GM12872 (cell line): Measurements from ENCODE around the gene TP73.

ENCODE experiments used
- TF ChIP-seq, protein P1 (sequence below): IDR thresholded peaks from 3 replicates; pipeline ENCODE4 v1.5.1; 2011; ENCODE audit warnings: low read depth, mild to moderate bottlenecking, low read length, moderate library complexity; ENCODE audit not compliant: insufficient read depth

TP73 gene

DNA sequence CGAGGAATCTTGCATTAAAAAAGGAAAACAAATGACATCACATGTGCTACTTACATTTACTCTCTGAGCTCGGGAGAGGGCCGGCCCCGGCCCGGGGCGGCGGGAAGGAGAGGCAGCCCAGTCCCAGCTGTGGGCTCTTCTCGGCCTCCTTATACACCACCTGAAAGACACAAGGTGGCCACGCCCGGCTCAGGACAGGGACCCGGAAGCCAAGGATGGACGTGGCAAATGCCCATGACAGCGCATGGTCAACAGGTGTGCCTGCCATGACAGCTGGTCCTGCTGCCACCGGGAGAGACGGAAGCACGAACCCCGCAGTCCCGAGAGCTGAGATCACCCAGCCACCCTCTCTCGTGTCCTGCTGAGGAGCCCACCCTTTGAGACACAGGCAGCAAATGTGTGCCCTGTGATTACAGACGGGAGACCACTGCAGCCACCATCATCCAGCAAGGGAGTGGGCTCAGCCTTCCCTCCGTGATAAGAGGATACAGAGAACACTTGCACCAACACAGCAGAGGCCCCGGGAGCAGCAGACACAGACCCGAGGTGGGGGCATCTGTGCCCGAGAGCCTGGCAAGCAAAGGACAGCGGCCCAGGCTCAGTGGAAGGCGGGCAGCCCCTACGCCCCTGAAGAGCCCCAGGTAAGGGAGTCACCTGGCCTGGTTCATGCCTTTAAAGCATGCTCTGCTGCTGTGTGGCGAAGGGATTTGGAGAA lies 18.8 kb upstream of the TP73 start:
- TF ChIP-seq, protein P1, sequence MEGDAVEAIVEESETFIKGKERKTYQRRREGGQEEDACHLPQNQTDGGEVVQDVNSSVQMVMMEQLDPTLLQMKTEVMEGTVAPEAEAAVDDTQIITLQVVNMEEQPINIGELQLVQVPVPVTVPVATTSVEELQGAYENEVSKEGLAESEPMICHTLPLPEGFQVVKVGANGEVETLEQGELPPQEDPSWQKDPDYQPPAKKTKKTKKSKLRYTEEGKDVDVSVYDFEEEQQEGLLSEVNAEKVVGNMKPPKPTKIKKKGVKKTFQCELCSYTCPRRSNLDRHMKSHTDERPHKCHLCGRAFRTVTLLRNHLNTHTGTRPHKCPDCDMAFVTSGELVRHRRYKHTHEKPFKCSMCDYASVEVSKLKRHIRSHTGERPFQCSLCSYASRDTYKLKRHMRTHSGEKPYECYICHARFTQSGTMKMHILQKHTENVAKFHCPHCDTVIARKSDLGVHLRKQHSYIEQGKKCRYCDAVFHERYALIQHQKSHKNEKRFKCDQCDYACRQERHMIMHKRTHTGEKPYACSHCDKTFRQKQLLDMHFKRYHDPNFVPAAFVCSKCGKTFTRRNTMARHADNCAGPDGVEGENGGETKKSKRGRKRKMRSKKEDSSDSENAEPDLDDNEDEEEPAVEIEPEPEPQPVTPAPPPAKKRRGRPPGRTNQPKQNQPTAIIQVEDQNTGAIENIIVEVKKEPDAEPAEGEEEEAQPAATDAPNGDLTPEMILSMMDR: no peak

GRCh38 chr1:3634059-3634800 lies 18.1 kb upstream of the TP73 start:
- TF ChIP-seq, protein P1: no peak

DNA sequence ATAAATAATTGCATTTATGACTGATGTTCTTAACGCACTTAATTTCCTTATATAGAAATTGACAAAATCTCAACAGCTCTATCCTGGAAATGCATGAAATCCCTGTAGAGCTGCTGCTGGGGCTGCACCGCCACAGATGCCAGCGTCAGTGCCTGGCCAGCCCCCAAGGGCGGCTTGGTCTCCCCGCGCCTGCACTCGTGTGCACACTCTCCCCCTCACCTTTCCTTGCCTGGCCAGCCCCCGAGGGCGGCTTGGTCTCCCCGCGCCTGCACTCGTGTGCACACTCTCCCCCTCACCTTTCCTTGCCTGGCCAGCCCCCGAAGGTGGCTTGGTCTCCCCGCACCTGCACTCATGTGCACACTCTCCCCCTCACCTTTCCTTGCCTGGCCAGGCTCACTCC lies 16.2 kb upstream of the TP73 start:
- TF ChIP-seq, protein P1: no peak

GRCh38 chr1:3636531-3636930 lies 15.8 kb upstream of the TP73 start:
- TF ChIP-seq, protein P1: no peak

DNA sequence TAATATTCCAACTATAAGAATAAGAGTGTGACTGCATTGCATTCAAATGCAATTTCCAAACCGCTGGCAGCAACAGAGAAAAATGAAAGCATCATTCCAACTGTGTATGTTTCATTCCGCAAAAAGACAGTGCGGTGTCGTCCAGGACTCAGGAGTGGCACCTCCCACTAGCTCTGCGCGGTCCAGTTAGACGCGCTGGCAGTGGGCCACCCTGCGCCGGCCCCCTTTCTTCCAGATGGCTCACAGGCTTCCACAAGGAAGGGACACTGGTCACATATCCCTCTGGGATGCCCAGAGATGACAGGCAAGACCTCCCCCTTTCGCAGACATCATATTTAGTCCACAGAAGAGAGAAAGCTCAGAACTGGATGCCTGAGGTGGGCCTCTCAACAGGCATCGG lies 14.3 kb upstream of the TP73 start:
- TF ChIP-seq, protein P1: no peak

GRCh38 chr1:3638676-3639075 lies 13.6 kb upstream of the TP73 start:
- TF ChIP-seq, protein P1: no peak

DNA sequence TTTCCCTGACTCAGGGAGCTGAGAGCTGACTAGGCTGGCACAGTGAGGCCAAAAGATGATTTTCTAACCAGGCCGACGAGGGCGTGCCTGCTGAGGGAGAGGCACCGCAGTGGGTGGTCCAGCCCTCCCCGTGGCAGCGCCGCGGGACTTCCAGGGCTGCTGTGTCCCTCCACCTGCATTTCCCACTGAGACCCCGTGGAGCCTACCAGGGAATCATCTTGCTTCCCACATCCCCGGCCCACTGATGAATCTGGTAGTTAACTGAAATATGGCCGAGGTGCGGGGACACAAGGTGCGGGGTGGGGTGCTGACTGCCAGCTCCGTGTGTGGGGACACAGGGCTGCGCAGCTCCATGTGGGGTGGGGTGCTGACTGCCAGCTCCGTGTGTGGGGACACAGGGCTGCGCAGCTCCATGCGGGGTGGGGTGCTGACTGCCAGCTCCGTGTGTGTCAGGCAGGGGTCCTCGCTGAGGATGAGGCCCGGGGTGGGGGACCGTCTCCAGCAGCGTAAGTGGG lies 12.9 kb upstream of the TP73 start:
- TF ChIP-seq, protein P1: no peak
